Islet precursor cell (in vitro differentiated cells): ENCODE measurements around the gene HAO2.

ENCODE experiments used
- DNase-seq: peaks from one replicate; pipeline ENCODE4 v3.0.0-alpha.2; 2018

HAO2 gene

DNA sequence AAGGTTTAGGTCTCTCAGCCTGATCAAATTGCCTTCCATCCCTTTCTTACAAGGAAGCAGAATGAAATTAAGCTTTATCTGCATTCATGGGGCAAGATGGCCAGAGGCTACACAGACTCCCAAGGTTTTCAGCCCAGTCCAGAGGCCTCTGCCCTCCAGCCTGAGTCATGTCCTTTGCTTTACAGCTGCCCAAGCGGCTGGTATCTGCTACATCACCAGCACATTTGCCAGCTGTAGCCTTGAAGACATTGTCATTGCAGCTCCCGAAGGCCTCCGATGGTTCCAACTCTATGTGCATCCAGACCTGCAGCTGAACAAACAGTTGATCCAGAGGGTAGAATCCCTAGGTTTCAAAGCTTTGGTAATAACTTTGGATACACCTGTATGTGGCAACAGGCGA lies 16.0 kb downstream of the HAO2 start:
- no peak for DNase-seq

DNA sequence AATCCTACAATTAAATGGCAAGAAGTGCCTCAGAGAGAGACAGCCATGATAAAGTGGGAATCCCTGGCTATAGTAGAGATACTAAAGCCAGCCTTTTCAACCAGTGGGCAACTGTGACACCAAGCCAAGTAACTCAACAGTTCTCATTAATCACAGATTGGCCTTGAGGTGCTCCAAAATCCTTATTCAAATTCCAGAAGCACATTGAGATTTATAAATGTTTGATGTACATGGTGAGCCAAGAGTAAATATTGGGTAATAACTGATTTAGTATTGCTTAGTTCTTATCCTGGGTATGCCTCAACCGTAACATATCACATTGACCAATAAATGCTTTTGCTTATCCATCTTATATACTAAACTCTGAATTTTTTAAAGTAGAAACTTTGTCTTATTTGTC lies 17.1 kb downstream of the HAO2 start:
- DNase-seq, result no peak

DNA sequence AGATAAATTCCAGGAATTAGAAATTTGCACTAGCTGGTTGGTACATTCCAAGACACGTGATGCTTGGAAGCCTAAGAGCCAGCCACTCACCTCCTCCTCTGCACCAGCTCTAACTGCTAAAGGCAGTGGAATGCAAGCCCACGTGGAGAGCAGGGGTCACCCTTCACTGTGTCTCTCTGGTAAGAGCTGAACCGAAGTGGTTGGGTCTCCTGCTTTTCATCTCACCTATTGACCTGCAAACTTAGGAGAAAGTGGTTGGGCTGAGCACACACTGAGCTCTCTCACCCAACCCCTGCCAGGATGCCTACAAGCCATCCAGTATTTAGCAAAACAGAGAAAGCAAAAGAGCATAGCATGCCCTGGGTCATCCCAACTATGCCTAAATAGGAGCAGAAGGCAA lies 19.3 kb downstream of the HAO2 start:
- DNase-seq, result no peak

DNA sequence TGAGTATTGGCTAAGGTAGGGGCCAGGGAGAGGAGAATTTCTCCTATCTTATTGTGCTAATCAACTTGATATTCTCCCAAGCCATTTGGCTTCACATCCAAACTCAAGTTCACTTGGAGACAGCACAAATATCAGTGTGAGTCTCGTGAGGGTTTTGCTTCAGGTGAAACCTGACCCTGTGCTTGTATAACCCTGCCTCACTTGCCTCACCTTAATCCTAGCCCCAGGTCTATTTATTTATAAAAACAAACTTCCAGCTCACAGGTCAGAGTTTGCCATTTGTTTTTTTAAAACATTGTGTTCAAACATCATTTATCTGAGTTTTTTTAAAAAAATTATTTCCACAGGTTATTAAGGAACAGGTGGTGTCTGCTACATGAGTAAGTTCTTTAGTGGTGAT lies 19.9 kb downstream of the HAO2 start:
- DNase-seq, result no peak

DNA sequence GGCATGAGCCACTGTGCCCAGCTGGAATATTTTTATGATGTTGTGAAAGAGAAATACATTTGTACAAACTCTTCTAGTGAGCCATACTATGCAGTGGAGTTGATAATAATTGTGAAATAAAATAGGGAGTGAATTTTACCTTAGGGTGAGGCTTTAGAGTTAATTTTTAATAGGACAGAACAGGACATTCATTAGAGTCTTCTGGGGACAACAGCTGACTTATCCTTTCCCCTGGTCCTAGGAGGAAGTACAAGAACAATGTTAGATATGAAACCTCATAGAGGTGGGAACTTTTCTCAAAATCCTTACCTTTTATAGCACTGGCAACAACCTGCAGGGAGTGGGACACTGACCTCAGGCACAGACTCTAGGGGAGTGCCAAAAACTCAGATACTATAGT lies 21.9 kb downstream of the HAO2 start:
- no peak for DNase-seq

DNA sequence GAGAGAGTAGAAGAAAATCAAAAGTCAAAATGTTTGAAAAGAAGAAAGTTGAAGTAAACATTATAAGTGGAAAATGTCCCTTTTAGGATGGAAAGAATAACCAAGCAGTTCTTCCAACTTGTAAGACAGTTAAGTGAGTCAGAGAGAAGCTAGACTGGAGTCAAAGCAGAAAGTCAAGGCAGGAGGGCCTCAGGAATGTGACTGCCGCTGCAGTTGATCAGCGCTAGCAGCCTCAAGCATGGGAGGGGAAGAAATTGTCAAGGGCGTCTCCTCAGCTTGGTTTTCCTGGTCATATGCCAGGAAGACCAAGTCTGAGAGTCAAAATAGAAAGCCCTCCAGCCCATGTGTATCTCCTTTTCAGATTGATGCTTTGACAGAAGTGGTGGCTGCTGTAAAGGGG lies 23.2 kb downstream of the HAO2 start:
- DNase-seq, result no peak

DNA sequence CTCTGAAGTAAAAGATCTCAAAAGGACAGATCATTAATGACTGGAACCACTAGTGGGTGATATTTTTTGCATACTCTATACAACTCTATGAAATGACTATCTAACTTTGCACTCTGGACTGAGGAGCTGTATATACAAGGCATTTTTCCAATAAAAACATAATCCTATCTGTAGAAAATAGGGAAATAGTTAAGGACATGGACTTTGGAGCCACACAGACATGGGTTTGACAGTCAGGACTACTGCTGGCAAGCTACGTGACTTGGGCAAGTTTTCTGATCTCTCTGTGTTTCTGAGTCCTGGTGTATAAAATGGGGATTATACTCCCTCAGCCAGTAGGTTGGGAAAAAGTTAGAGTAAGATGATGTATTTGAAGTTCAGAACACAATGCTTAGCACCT lies 25.5 kb downstream of the HAO2 start:
- no peak for DNase-seq

DNA sequence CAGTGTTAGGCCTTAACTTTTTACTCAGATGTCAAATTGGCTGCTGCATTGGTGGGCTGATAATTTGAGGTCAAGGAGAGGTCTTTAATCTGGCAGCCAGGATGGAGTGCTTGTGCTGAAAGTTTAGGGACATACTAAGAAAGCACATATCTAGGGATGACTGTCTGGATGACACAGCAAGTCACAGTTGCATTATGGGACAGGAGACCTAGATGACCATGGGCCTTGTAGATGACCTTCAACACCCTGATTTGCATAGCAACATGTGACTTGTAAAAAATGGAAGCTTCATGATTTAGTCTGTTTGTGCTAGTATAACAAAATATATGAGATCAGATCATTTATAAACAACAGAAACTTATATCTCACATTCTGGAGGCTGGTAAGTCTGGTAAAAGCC lies 28.4 kb downstream of the HAO2 start:
- DNase-seq, result no peak

DNA sequence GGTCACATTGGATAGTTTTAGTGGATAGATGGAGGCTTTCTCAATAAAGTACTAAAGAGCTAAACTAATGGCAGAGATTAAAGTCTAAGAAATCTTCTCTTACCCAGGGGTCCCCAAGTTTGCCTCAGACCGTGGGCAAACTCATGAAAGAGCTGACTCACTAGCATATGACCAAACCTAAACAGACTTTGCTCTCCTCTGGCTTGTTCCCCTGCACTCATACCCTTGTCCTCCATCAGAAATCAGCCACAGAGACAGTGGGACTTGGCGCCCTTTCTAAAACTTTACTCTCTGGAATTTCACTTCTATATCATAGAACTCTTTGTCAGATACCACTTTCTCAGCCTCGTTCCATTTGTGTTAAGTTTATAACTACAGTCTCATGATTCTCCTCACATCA lies 29.4 kb downstream of the HAO2 start:
- DNase-seq, result no peak

DNA sequence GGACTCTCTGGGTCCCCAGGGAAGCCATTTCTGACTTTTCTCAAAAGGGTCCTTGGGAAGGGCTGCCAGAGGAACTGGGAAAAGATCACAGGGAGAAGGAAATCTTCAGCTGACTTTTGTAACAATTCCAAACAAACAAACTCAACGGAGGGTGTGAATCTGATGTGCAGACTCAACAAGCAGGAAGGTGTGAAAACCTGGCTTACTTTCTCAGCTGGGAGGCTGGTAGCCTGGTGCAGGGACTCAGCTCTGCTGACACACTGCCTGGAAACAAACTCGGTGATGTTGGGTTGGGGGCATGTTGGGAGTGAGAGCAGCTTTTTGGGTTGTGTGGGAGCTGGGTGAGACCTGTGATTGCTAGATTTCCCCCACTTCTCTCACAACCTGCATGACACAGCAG lies 36.2 kb downstream of the HAO2 start:
- DNase-seq, result no peak

DNA sequence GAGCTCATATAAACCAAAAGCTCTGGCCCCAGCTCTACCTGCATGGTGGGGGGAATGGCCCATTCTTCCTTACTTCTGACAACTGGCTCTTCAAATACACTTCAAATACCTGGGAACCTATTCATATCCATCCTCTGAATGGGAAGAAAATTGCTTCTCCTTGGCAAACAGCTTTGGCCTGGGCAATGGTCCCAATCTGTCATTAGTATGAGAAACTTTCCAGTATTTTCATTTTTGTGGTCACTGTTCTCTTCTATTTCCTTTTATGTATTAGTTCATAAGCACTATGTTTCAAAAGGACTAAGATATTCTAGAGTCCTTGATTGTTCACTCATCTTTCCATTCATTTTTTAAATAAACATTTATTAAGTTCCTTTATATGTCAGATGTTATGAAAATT lies 41.1 kb downstream of the HAO2 start:
- DNase-seq, result no peak

DNA sequence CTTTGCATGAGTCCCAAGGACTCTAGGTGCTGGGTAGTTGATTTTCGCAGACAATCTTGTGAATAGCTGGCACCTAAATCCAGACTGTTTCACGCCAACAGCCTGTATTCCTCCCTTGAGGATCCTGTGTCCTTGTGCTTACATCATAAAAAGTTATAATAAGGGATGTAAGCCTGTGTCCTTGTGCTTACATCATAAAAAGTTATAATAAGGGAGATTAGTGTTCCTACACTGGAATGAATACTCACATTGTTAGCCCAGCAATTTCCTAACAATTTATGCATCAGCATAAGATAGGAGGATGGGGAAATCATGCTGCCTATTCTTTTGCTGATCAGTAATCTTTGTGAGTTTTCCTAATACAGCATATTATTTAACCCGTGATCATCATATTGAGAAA lies 42.4 kb downstream of the HAO2 start:
- no peak for DNase-seq

DNA sequence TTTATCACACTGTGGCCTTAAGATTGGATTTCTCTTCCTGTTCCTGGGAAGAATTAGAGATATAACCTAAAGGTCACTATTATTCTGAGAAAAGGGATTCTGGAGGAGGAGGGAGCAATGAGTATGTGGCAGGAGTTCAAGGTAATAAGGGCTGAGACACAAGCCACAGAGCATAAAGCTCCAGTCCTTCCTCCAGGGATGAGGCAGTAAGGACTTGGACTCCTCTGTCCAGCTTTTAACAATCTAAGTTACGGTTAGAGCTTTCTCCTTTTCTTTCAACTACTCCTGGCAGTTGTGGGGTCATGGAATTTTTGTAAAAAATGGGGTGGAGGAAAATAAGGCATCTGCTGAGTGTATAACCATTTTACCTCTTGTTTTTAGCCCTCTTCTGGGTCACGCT lies 46.4 kb downstream of the HAO2 start, which contains the start of gene HSD3B2:
Gene HSD3B2 (plus strand): TSS at position 201 of the 400 bp plus-strand sequence. CDS start 270 bp downstream, outside the sequence.
- DNase-seq, result no peak

DNA sequence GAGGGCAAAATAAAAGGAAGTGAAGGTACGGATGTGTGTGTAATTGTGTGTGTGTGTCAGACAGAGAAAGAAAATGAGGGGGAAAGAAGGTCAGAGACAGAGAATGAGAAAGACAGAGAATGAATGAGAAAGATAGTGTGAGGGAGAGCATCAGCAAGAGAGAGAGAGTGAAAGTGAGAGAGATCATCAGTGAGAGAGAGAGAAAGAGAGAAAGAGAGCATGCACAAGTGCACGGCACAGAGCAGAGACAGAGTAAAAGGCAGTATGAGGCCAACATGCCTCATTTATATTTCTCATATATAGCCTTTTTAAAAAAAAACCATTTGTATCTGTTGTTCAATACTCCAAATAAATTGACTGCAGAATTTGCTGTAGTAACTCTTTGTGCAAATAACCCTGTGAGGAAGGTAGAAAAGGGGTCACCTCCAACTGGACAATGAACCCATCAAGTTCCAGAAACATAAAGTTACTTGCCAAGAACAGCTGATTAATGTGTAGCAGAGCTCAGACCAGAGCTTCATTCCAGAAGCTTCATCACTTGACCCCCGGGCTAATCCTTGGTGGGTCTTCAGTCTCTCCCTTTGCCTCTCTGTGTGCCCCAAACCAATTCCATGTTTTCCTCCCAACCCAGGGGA lies 47.5 kb downstream of the HAO2 start:
- DNase-seq, result no peak

DNA sequence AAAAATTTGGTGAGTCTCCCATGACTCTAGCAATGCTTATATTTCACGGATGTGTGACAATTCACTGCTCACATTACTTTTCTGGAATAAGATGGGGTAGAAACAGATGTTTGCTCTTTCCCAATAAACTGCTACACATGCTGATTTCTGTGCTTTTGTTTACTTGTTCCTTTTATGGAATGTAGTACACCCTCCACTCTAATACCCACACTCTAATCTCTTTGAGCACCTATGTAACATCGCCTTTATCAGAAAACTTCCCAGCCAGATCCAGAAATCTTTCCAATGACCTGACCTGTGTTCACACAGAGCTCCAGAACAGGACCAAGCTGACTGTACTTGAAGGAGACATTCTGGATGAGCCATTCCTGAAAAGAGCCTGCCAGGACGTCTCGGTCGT lies 50.5 kb downstream of the HAO2 start:
- no peak for DNase-seq

DNA sequence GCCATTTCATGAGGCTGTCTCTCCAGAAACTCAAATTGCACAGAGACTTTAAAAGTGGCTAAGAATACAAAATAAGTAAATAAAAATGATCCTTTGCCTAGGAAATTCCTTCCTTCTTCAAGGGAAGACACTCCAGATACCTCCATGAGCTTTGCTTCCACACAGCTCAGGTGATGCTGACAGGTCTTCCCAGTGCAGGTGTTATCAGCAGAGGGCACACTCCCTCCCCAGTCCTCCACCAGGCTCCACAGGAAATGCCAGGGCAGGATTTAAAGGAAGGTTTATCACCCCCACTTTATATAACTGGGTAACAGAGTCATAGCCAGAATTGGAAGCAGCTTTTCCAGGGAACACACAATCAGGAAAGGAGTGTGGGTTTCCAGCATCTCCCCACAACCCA lies 52.1 kb downstream of the HAO2 start:
- DNase-seq, result no peak

DNA sequence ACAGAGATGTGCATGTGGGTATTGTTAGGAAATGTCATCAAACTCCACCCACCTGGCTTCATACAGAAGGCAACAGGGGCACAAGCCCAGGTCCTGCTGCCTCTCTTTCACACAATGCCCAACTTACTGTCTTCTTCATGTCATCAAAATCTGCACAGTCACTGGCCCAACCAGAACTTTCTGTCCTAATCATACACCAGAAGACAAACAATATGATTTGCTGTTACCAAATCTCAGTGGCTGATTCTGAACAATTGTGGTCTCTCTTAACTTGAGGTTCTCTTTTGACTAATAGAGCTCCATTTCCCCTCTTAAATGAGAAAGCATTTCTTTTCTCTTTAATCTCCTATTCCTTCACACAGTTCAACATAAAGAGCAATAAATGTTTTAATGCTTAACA lies 54.0 kb downstream of the HAO2 start:
- DNase-seq, result no peak

DNA sequence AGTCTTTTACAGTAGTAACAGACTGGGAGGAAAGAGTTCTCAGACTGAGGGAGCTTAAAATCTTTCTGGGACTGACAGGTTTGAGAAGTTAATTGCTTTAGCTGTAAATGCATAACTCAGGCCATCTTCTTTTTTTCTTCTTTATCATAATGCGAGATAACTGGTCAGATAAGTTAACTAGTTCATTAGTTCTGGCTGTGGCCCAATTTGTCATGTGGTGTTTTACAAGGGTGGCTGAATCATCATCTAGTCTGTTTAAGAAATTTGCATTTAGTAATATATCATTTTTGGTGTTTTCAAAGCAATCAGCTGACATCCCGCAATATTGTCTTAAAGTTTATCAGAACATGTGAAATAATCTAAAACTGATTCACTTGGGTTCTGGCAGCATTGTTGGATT lies 60.4 kb downstream of the HAO2 start:
- peak; percentile 6 for DNase-seq

DNA sequence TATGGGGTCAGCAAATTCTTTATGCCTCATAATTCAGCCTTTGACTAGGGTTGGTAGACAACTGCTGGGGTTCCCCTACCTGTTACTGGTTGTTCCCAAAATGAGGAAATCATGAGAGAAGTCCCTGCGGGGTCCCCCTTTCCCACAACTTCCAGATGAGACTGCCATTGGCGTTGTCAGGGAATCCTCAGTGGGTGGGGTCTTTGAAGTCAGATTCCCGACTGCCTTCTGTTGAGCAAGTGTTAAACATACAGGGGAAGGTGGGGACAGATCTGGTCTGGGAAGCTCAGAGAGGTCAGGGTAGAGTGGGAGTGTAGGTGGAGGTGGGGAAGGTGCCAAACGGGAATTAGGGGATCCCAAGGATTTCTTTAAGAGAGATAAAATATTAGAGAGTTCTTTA lies 61.1 kb downstream of the HAO2 start:
- peak; percentile 37 for DNase-seq

DNA sequence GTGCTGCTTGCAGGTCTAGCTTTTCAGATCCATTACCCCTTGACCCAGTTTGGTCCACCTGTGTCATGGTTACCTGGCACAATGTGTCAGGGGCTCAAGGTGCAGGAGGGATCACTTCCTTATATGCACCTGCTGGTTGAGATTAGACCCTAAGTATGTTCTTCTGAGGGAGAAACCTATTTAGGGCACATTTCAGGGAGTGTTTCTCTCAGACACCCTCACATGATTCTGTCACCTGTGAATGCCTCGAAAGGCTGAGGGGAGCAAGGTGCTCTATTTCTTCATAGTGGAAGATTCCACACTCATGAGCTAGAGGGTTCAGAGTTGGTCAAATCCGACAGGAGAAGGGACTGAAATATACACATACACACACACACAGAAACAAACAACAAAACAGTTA lies 61.9 kb downstream of the HAO2 start:
- DNase-seq, result peak; percentile 32

DNA sequence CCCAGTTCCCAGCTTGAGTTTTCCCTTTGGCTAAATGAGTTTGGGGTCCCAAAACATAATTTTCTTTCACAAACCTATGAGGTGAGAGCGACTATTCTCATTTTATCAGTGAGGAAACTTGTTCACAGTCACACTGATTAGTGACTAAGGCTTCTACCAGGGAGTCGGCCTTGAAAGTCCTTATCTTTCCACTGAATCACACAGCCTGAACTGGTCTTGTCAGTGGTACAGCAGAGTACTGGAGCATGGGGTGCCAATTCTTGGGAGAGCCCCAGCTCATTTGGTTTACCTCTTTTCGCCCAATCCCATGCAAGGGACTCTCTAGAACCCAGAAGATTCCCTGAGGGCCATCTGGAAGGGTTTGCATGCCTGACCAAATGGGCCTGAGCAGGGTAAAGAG lies 63.3 kb downstream of the HAO2 start:
- no peak for DNase-seq

DNA sequence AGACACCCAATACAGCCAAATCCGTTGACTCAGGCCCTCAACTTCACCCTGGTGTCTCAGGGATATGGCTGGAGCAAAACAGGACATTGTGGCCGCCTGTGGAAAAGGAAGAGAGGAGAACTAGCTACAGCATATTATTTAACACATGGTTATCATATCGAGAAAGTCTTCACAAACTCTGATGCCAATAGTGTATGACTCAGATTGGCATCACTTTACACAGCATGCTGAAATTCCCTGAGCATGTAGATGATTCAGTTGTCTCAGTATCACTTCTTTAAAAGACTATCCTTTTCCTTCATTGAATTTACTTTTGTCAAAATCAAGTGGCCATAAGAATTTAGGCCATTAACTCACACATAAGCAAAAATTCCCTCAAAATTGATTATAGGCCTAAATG lies 66.5 kb downstream of the HAO2 start:
- DNase-seq, result no peak

DNA sequence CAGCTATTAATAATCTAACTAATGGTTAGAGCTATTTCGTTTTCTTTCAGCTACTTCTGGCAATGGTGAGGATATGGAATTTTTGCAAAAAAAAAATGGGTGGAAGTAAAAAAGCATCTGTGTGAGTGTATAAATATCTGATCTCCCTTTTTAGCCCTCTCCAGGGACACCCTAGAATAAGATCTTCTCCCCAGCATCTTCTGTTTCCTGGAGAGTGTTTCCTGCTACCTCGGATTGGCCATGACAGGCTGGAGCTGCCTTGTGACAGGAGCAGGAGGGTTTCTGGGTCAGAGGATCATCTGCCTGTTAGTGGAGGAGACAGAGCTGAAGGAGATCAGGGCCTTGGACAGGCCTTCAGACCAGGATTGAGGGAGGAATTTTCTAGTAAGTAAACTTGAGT lies 70.2 kb downstream of the HAO2 start:
- DNase-seq, result no peak

DNA sequence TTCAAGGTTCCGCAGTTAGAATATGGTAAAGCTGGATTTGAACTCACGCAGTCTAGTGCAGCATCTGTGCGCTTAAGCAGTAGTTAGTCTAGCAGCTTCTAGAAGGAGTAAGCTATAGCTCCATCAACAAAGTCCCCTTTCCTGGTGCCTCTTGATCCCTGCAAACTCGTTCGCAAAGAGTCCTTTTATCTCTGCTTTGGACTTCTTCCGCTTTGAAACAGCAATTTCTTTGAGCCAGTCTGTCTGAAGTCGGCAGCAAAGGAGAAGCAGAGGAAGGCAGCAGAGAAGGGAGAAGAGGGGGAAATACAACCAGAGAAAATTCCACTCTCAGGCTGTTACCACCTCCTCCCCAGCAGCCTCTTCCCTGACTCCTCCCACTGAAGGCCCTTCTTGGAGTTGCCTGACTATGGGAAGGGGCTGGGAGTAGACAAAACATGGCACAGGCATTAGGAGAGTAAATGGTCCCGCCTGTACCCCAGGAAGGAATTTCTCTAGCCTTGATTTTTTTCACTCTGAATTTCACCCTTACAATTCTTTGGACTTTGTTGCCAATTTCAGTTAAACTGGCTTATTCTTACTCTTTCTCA lies 72.2 kb downstream of the HAO2 start:
- peak; percentile 58 for DNase-seq

DNA sequence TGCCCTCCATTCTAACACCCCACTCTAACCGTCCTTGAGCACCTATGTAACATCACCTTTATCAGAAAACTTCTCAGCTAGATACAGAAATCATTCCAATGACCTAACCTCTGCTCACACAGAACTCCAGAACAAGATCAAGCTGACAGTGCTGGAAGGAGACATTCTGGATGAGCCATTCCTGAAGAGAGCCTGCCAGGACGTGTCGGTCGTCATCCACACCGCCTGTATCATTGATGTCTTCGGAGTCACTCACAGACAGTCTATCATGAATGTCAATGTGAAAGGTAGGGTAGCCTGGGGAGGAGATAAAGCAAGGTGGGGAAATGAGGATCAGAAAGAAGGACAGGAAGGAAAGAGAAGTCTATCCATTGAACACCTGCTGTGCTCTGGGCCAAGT lies 74.2 kb downstream of the HAO2 start:
- DNase-seq, result no peak
